ENCODE data around the gene TRIO. TPM values are rescaled to one million over a fixed set of nuclear protein-coding genes. Genes with fewer than 3 reads are reported as not detected.

Gene TRIO
- total RNA-seq, 3 donors from 2014 or later, result 4.6 to 6.6 (median 5.7) TPM

DNA sequence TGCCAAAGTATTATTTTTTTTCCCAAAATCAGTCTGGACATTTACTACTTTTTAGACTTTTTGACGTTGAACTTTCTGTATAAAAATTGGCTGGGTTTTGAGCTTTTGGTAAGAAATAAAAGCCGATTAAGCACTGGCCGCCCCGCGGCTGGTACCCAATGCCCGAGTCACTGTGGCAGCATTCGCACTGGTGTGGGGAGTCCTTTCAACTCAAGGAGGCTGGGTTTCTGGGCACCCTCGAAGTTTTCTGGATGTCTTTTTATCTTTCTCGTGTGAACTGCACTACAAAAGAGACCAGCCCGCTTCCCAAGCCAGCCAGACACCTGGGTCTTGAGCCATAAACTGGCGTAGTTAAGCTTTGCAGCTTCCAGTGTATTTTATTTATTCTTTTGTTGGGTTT lies 366.4 kb downstream of the TRIO start:
- no peak overlapping the region for H3K4me3 Mint-ChIP-seq
- no peaks in the 10 kb centered on the region for H3K4me1 Mint-ChIP-seq (ENCODE audit: low read depth)
- H3K36me3 Mint-ChIP-seq (ENCODE audit: insufficient read depth), result no peaks in the 10 kb centered on the region
- no peaks in the 10 kb centered on the region for H3K27me3 Mint-ChIP-seq (ENCODE audit: low read depth)
- DNase-seq (no peak), ATAC-seq (no peak)
- H3K9me3 Mint-ChIP-seq, result no peaks in the 10 kb centered on the region

DNA sequence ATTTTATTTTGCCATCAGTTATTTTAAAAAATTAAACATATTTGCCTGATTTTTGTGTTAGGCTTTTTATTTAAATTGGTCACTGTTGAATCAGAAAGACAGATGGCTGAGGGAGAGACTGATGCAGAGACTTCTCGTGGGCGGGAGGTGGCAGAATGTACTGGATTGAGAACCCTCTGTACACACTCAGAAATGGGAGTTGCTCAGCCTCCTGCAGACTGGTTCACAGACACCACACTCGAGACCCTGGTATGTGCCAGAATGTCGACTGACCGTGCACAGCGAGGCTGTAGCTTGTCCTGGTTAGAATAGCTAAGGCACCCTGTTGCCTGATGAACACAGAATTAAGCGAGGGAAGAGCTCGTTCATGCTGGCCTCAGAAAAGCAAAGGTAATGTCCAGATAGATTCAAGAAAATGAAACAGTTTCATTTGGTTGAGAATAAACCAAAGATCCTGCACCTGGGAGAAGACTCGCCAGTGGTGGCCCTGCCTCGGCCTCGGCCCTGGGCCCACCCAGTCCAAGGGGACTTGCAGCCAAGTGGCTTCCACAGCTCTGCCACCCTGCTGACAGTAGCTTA lies 367.1 kb downstream of the TRIO start:
- Mint-ChIP-seq H3K36me3 (ENCODE audit: insufficient read depth) (no peaks in the 10 kb centered on the region), H3K27me3 (ENCODE audit: low read depth) (no peaks in the 10 kb centered on the region), H3K9me3 (no peaks in the 10 kb centered on the region), H3K4me3 (no peak overlapping the region), H3K4me1 (ENCODE audit: low read depth) (no peaks in the 10 kb centered on the region)
- DNase-seq, result no peak
- no peak for ATAC-seq

DNA sequence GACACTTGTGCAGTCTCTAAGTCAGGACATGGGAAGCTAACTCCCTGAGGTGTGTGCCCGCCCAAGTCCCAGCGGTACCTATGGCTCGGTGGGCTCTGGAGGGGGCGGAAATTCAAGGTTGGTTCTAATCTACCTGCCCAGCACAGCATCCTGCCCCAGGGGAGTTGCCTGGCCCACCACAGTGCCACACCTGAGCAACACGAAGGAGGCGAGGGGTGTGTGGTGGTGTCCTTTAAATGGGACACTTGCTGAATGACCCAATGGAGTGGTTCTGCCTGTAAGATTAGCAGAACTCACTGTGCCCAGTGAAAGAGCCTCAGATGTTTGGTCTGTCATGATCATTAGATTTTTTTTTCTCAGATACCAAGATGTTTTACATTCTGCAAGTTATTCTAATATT lies 367.7 kb downstream of the TRIO start:
- Mint-ChIP-seq H3K27me3 (ENCODE audit: low read depth) (no peaks in the 10 kb centered on the region), H3K4me1 (ENCODE audit: low read depth) (no peaks in the 10 kb centered on the region), H3K4me3 (no peak overlapping the region), H3K9me3 (peaks cover 3% of the 10 kb centered on the region), H3K36me3 (ENCODE audit: insufficient read depth) (no peaks in the 10 kb centered on the region)
- ATAC-seq (no peak), DNase-seq (no peak)

DNA sequence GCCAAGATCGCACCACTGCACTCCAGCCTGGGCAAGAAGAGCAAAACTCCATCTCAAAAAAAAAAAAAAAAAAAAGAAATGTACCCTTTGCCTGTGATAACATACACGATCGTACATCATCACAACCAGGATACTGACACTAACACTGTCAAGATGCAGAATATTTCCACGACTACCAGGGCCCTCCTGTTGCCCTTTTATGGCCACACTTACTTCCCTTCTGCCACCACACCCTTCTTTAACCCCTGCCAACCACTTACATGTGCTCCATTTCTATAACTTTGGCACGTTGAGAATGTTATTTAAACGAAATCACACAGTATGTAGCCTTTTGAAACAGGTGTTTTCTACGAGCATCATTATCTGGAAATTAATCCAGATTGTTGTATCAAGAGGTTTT lies 369.4 kb downstream of the TRIO start:
- Mint-ChIP-seq H3K36me3 (ENCODE audit: insufficient read depth) (no peaks in the 10 kb centered on the region), H3K4me3 (no peak overlapping the region), H3K4me1 (ENCODE audit: low read depth) (no peaks in the 10 kb centered on the region), H3K27me3 (ENCODE audit: low read depth) (no peaks in the 10 kb centered on the region), H3K9me3 (peaks cover 4% of the 10 kb centered on the region)
- ATAC-seq, result no peak
- DNase-seq, result no peak

DNA sequence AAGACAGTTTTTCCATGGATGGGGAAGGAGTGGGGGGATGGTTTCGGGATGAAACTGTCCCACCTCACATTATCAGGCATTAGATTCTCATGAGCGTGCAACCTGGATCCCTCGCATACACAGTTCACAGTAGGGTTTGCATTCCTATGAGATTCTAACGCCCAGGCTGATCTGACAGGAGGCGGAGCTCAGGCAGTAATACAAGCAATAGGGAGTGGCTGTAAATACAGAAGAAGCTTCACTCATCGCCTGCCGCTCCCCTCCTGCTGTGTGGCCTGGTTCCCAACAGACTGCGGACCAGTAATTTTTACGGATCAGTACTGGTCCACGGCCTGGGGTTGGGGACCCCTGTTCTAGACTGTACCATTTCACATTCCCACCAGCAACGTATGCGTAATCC lies 370.1 kb downstream of the TRIO start:
- DNase-seq, result no peak
- Mint-ChIP-seq H3K27me3 (ENCODE audit: low read depth) (no peaks in the 10 kb centered on the region), H3K4me1 (ENCODE audit: low read depth) (no peaks in the 10 kb centered on the region), H3K4me3 (no peak overlapping the region), H3K36me3 (ENCODE audit: insufficient read depth) (no peaks in the 10 kb centered on the region), H3K9me3 (peaks cover 4% of the 10 kb centered on the region)
- ATAC-seq, result no peak

DNA sequence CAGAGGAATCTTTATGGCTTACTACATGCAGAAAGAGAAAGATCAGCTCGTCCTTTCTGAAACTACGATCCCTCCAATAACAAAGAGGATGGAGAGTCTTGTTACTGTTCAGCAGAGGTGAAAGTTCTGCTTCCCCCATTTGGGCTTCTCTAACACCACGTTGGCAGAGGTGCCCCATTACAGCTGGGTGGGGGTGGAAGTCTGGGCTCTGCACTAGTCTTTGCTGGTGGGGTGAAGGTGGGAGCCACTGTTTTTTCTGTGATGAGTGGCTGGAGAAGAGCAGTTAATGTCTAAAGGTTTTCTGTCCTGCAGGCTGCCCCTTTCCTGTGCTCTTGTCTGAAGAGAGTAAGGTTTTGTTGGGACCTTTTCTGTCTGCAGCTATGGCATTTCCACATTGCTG lies 373.8 kb downstream of the TRIO start:
- ATAC-seq, result no peak
- H3K9me3 Mint-ChIP-seq, result peaks cover 4% of the 10 kb centered on the region
- no peak for DNase-seq
- no peaks in the 10 kb centered on the region for H3K36me3 Mint-ChIP-seq (ENCODE audit: insufficient read depth)
- H3K4me1 Mint-ChIP-seq (ENCODE audit: low read depth), result no peaks in the 10 kb centered on the region
- peaks cover 7% of the 10 kb centered on the region for H3K27me3 Mint-ChIP-seq (ENCODE audit: low read depth)
- no peak overlapping the region for H3K4me3 Mint-ChIP-seq

DNA sequence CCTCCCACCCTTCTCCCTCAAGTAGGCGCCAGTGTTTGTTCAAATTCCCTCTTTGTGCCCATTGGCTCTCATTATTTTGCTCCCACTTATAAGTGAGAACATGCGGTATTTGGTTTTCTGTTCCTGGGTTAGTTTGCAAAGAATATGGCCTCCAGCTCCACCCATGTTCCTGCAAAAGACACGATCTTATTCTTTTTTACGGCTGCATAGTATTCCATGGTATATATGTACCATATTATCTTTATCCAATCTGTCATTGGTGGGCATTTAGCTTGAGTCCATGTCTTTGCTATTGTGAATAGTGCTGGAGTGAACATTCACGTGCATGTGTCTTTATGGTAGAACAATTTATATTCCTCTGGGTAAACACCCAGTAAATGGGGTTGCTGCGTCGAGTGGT lies 375.5 kb downstream of the TRIO start:
- Mint-ChIP-seq H3K9me3 (peaks cover 4% of the 10 kb centered on the region), H3K36me3 (ENCODE audit: insufficient read depth) (no peaks in the 10 kb centered on the region), H3K4me3 (no peak overlapping the region), H3K4me1 (ENCODE audit: low read depth) (no peaks in the 10 kb centered on the region), H3K27me3 (ENCODE audit: low read depth) (peaks cover 9% of the 10 kb centered on the region)
- DNase-seq (no peak), ATAC-seq (no peak)

DNA sequence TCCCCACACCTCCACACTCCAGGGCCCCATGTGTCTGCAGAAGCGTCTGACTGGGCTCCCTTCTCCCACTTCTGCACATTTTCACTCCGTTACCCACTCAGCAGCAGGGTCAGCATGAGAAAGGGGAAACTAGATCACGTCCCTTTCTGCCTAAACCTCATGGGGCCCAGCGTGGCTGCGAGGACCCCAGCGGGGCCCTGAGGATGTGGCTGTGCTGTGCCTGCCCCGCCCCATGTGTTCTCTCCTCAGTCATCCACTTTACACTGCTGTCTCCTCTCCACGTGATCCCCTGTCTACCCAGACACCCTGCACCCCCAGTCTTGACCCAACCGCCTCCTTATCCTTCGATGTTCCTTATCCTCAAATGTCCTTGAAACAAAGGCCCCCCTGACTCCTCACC lies 378.6 kb downstream of the TRIO start:
- DNase-seq (no peak), ATAC-seq (no peak)
- Mint-ChIP-seq H3K4me3 (no peak overlapping the region), H3K27me3 (ENCODE audit: low read depth) (peaks cover 11% of the 10 kb centered on the region), H3K36me3 (ENCODE audit: insufficient read depth) (no peaks in the 10 kb centered on the region), H3K4me1 (ENCODE audit: low read depth) (no peaks in the 10 kb centered on the region), H3K9me3 (no peaks in the 10 kb centered on the region)

DNA sequence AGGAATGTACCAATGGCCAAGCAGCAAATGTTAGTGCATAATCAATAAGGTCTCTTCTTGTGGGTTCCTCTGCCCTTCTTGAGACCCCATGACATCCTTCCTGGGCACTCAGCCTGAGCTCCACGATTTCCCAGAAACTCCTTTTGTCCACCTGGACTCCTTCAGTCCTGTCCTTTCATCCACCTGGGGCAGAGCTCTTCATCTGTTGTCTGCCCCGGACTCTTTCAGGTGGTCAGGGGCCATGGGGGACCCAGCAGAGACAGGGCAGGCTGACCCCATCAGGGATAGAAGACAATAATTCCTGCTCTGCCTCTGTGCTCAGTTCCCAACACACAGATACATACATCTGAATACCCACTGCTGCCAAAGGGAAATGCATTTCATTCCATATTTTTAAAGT lies 379.6 kb downstream of the TRIO start:
- H3K36me3 Mint-ChIP-seq (ENCODE audit: insufficient read depth), result no peaks in the 10 kb centered on the region
- ATAC-seq, result no peak

DNA sequence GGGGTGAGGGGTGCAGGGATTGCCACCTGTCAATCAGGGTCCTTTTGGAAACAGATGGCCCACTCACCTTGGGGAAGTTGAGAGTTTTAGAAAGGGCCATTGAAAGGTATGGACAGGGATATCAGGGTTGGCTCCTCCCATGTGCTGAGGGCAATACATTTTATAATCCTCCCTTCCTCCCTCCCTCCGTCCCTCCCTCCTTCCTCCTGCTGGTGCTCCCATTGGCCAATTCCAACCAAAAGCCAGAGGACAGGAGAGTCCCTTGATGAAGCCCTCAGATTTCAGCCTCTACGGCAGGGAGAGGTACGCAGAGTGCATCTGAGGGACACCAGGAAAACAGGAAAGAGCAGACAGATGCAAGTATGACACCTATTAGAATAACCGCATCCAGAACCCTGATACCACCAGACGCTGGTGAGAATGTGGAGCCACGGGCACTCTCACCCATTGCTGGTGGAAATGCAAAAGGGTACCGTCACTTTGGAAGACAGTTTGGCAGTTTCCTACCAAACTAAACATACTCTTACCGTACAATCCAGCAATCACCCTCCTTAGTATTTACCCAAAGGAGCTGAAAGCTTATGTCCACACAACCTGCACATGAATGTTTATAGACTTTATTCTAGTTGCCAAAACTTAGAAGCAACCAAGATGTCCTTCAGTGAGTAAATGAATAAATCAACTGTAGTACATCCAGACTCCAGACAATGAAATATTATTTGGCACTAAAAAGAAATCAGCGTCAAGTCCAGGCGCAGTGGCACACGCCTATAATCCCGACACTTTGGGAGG lies 380.3 kb downstream of the TRIO start:
- no peaks in the 10 kb centered on the region for H3K4me1 Mint-ChIP-seq (ENCODE audit: low read depth)
- no peaks in the 10 kb centered on the region for H3K9me3 Mint-ChIP-seq
- no peak overlapping the region for H3K4me3 Mint-ChIP-seq
- DNase-seq, result no peak
- H3K36me3 Mint-ChIP-seq (ENCODE audit: insufficient read depth), result no peaks in the 10 kb centered on the region
- peaks cover 11% of the 10 kb centered on the region for H3K27me3 Mint-ChIP-seq (ENCODE audit: low read depth)
- ATAC-seq, result no peak

More for the DNA sequence above, 379.6 kb downstream of the TRIO start:
- Mint-ChIP-seq H3K4me3 (no peak overlapping the region), H3K4me1 (ENCODE audit: low read depth) (no peaks in the 10 kb centered on the region), H3K27me3 (ENCODE audit: low read depth) (peaks cover 11% of the 10 kb centered on the region), H3K9me3 (no peaks in the 10 kb centered on the region)
- DNase-seq, result no peak

DNA sequence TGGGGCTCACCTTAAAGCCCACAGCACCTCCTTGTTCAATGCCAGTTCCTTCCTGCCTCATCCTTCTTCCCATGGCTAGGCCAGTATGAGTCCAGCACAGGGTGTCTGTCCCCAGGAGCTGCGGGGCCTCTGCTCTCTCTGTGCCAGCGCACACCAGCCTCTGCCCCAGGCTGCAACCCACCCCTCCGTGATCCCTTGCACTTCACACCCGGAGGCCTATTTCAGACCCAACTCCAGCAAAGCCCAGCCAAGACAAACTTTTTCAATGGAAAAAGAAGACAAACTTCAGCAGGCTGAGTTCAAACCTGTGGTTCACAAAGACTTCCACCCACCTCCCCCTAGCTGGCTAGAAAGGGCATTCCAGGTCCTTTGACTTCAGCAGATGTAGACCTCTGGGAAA lies 382.3 kb downstream of the TRIO start:
- H3K9me3 Mint-ChIP-seq, result no peaks in the 10 kb centered on the region
- no peaks in the 10 kb centered on the region for H3K36me3 Mint-ChIP-seq (ENCODE audit: insufficient read depth)

DNA sequence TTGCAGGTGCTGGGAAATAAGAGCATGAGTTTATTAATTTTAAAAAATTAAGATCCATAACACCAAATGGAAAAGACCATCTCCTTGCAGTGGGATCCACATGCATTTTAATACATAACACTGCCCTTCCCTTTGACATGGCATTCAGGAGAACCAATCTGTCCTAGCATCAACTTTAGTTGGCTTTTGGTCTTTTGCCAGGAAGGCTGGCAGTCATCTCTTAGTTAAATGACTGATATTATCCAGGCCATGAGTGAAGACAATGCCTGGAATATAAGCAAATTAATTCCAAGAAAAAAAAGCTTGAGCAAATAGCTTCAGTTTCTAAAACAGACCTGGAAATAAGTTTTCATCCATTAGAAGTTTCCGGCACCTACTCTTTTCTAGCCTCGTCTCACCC lies 383.4 kb downstream of the TRIO start:
- ATAC-seq, result no peak
- Mint-ChIP-seq H3K4me1 (ENCODE audit: low read depth) (no peaks in the 10 kb centered on the region), H3K27me3 (ENCODE audit: low read depth) (peaks cover 6% of the 10 kb centered on the region), H3K4me3 (no peak overlapping the region), H3K36me3 (ENCODE audit: insufficient read depth) (no peaks in the 10 kb centered on the region), H3K9me3 (no peaks in the 10 kb centered on the region)
- DNase-seq, result no peak

More for the DNA sequence above, 382.3 kb downstream of the TRIO start:
- Mint-ChIP-seq H3K4me1 (ENCODE audit: low read depth) (no peaks in the 10 kb centered on the region), H3K27me3 (ENCODE audit: low read depth) (peaks cover 11% of the 10 kb centered on the region), H3K4me3 (no peak overlapping the region)
- ATAC-seq (no peak), DNase-seq (no peak)

DNA sequence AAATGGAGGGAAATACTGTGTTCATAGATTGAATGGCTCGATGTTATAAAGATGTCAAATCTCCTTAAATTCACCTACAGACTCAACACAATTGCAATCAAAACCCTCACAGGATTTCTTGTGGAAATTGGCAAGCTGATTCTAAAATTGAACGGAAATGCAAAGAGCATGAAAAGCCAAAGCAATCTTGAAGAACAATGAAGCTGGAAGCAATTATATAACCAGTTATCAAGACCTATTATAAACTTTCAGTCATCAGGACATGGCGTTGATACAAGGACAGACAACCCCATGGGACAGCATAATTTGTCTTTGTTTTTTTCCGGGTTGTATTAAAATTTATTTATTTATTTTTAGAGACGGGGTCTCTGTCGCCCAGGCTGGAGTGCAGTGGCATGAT lies 385.0 kb downstream of the TRIO start:
- Mint-ChIP-seq H3K4me1 (ENCODE audit: low read depth) (no peaks in the 10 kb centered on the region), H3K27me3 (ENCODE audit: low read depth) (peaks cover 2% of the 10 kb centered on the region), H3K9me3 (no peaks in the 10 kb centered on the region), H3K4me3 (no peak overlapping the region), H3K36me3 (ENCODE audit: insufficient read depth) (no peaks in the 10 kb centered on the region)
- no peak for DNase-seq
- ATAC-seq, result no peak

DNA sequence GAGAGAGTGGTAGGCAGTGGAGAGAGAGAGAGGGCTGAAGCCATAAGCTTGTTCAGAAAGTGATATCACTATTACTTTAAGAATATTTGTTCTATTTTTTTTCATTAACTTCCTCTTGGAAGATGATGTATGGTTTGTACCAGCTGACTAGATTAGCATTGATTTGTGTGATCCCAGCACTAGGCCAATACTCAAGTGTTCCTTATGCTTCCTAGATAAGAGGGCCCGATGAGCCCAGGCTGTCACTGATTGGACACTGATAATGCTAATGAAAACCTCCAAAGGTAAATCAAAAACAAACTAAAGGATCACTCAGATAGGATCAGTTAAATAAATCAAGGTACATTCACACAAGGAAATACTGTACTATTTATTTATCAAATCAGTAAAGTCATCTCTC lies 385.8 kb downstream of the TRIO start:
- no peak for ATAC-seq

DNA sequence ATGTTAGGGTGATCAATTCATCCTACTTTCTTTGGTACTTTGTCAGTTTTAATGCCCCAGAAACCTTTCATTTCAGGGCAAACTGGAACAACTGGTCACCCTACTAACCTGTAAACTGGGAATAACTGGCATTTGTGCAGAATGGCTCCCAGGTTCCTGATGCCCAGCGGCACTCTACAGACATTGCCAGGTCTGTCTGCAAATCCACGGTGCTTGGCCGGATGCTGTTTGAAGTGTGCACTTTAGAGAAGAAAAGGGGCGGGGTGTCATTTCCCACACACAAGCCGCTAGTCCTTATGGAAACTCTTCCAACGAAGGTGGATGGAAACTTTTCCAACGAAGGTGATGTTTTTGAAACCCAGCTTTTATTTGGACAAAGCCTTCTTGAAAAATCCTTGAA lies 388.5 kb downstream of the TRIO start:
- no peak for ATAC-seq
- Mint-ChIP-seq H3K36me3 (ENCODE audit: insufficient read depth) (no peaks in the 10 kb centered on the region), H3K4me3 (no peak overlapping the region), H3K9me3 (no peaks in the 10 kb centered on the region), H3K27me3 (ENCODE audit: low read depth) (no peaks in the 10 kb centered on the region), H3K4me1 (ENCODE audit: low read depth) (no peaks in the 10 kb centered on the region)
- no peak for DNase-seq

More for the DNA sequence above, 385.8 kb downstream of the TRIO start:
- Mint-ChIP-seq H3K9me3 (no peaks in the 10 kb centered on the region), H3K27me3 (ENCODE audit: low read depth) (peaks cover 2% of the 10 kb centered on the region), H3K4me1 (ENCODE audit: low read depth) (no peaks in the 10 kb centered on the region), H3K4me3 (no peak overlapping the region), H3K36me3 (ENCODE audit: insufficient read depth) (no peaks in the 10 kb centered on the region)
- DNase-seq, result no peak

Measured in activated T-cell treated with anti-CD3 and anti-CD28 coated beads, Interleukin-2, amount 50 U/mL, for 4 hours (primary cell).